HepG2 (cell line): ENCODE measurements around the gene NLRC5. TPM values are rescaled to one million over a fixed set of nuclear protein-coding genes. Genes with fewer than 3 reads are reported as not detected.
A peak's percentile ranks its signal among the peaks of the same experiment; 100 is the strongest.

ENCODE experiments used
- CAMTA2 ChIP-seq: sonication (generic); formaldehyde crosslinking; IDR thresholded peaks from 2 replicates; pipeline ENCODE4 v1.4.0; 2020; ENCODE audit warnings: mild to moderate bottlenecking, missing genetic modification reagents, borderline replicate concordance
- CBX2 ChIP-seq, 2 experiments: fragments of 200-600 bp in 1 of 2; sonication (generic); formaldehyde crosslinking in 1 of 2; IDR thresholded peaks; 2 replicates each; pipeline versions ENCODE4 v1.7.0 to v1.8.1; 2018 to 2022; ENCODE audit warnings: low read depth in 2 of 2, low read length in 1 of 2, mild to moderate bottlenecking in 1 of 2, missing genetic modification reagents in 1 of 2
- FOXA3 ChIP-seq: IDR thresholded peaks from 2 replicates; pipeline ENCODE4 v1.6.1; 2016; ENCODE audit warnings: missing genetic modification reagents, missing compliant biosample characterization
- FOXC1 ChIP-seq: sonication (generic); formaldehyde crosslinking; IDR thresholded peaks from 2 replicates; pipeline ENCODE4 v1.8.0; 2022; ENCODE audit warnings: mild to moderate bottlenecking, missing genetic modification reagents, borderline replicate concordance
- GABPB1 ChIP-seq: IDR thresholded peaks from 2 replicates; pipeline ENCODE4 v1.6.1; 2016; ENCODE audit warnings: mild to moderate bottlenecking, missing genetic modification reagents, moderate library complexity, missing compliant biosample characterization
- IRF2 ChIP-seq: IDR thresholded peaks from 2 replicates; pipeline ENCODE4 v1.6.1; 2018; ENCODE audit warnings: missing genetic modification reagents, missing compliant biosample characterization
- KDM2A ChIP-seq: sonication (generic); formaldehyde crosslinking; IDR thresholded peaks from 2 replicates; pipeline ENCODE4 v1.4.0; 2020; ENCODE audit warnings: low read depth, missing genetic modification reagents, borderline replicate concordance
- KDM4B ChIP-seq: sonication (generic); formaldehyde crosslinking; IDR thresholded peaks from 2 replicates; pipeline ENCODE4 v1.4.0; 2020; ENCODE audit warnings: missing genetic modification reagents
- NCOR1 ChIP-seq: fragments of 200-600 bp; sonication (generic); IDR thresholded peaks from 2 replicates; pipeline ENCODE4 v1.7.0; 2017; ENCODE audit warnings: antibody characterized with exemption, low read length, borderline replicate concordance
- PPARG ChIP-seq: conservative IDR thresholded peaks from 2 replicates; pipeline ENCODE4 v1.6.1; 2016; ENCODE audit warnings: missing biosample characterization, missing genetic modification reagents
- RXRB ChIP-seq: IDR thresholded peaks from 2 replicates; pipeline ENCODE4 v1.6.1; 2016; ENCODE audit warnings: borderline replicate concordance, missing genetic modification reagents, missing compliant biosample characterization
- SNAPC2 ChIP-seq: sonication (generic); formaldehyde crosslinking; IDR thresholded peaks from 2 replicates; pipeline ENCODE4 v1.8.1; 2022; ENCODE audit warnings: mild to moderate bottlenecking, missing genetic modification reagents
- SRY ChIP-seq: sonication (generic); formaldehyde crosslinking; IDR thresholded peaks from 2 replicates; pipeline ENCODE4 v1.8.0; 2022; ENCODE audit warnings: mild to moderate bottlenecking, missing genetic modification reagents
- ZBTB21 ChIP-seq: sonication (generic); formaldehyde crosslinking; IDR thresholded peaks from 2 replicates; pipeline ENCODE4 v1.4.0; 2020; ENCODE audit warnings: missing genetic modification reagents
- ZNF253 ChIP-seq: sonication (generic); formaldehyde crosslinking; IDR thresholded peaks from 2 replicates; pipeline ENCODE4 v1.8.0; 2022; ENCODE audit warnings: mild to moderate bottlenecking, missing genetic modification reagents, borderline replicate concordance
- ZNF292 ChIP-seq: sonication (generic); formaldehyde crosslinking; IDR thresholded peaks from 2 replicates; pipeline ENCODE4 v1.8.1; 2022; ENCODE audit warnings: mild to moderate bottlenecking, low read depth, missing genetic modification reagents, borderline replicate concordance
- ZNF503 ChIP-seq: sonication (generic); formaldehyde crosslinking; IDR thresholded peaks from 2 replicates; pipeline ENCODE4 v1.4.0; 2020; ENCODE audit warnings: missing genetic modification reagents
- ZNF720 ChIP-seq: sonication (generic); formaldehyde crosslinking; IDR thresholded peaks from 2 replicates; pipeline ENCODE4 v1.4.0; 2020; ENCODE audit warnings: missing genetic modification reagents
- polyA plus RNA-seq, 8 experiments: library from polyadenylated mRNA; depleted of rRNA in 3 of 8; stranded (reverse) in 7 of 8; unstranded in 1 of 8; fragments of >200 nt; fragmentation: Illumina TruSeq in 4 of 8; extraction: Trizol in 4 of 8; gene quantifications; 2 replicates each; pipeline versions ENCODE4 v1.2.1 to v1.2.3, GENCODE V29; 2011 to 2016; ENCODE audit warnings: low read depth in 4 of 8, missing spikeins in 1 of 8, mixed read lengths in 1 of 8; ENCODE audit not compliant: insufficient read depth in 1 of 8
- total RNA-seq, 5 experiments: library from RNA; depleted of rRNA; stranded (reverse); fragments of >200 nt; fragmentation: Illumina TruSeq; extraction: Trizol; gene quantifications; 2 replicates each; pipeline ENCODE4 v1.2.3, GENCODE V29; 2016; ENCODE audit warnings: low read depth in 1 of 5
- TF ChIP-seq, protein P1 (sequence below): sonication (generic); formaldehyde crosslinking; IDR thresholded peaks from 2 replicates; pipeline ENCODE4 v1.8.0; 2022; ENCODE audit warnings: low read depth, missing genetic modification reagents
- TF ChIP-seq, protein P2 (sequence below): sonication (generic); formaldehyde crosslinking; IDR thresholded peaks from 2 replicates; pipeline ENCODE4 v1.5.1; 2020; ENCODE audit warnings: missing genetic modification reagents, mild to moderate bottlenecking, borderline replicate concordance
- TF ChIP-seq, protein P3 (sequence below): sonication (generic); formaldehyde crosslinking; IDR thresholded peaks from 2 replicates; pipeline ENCODE4 v1.4.0; 2020; ENCODE audit warnings: missing genetic modification reagents

Gene NLRC5
- total and polyA plus RNA-seq, 2 of the 13 experiments (the other 11 are each of a cell fraction or from before 2014, with no cell fraction given): 6.3 to 12.7 TPM

GRCh38 chr16:57084257-57084770 is 95.0 kb downstream of the NLRC5 start (continued):
- TF ChIP-seq, protein P1, sequence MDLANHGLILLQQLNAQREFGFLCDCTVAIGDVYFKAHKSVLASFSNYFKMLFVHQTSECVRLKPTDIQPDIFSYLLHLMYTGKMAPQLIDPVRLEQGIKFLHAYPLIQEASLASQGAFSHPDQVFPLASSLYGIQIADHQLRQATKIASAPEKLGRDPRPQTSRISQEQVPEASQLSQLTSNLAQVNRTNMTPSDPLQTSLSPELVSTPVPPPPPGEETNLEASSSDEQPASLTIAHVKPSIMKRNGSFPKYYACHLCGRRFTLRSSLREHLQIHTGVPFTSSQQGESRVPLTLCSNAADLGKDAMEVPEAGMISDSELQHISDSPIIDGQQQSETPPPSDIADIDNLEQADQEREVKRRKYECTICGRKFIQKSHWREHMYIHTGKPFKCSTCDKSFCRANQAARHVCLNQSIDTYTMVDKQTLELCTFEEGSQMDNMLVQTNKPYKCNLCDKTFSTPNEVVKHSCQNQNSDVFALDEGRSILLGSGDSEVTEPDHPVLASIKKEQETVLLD (CRISPR knock-in tag): no peak
- TF ChIP-seq, protein P2, sequence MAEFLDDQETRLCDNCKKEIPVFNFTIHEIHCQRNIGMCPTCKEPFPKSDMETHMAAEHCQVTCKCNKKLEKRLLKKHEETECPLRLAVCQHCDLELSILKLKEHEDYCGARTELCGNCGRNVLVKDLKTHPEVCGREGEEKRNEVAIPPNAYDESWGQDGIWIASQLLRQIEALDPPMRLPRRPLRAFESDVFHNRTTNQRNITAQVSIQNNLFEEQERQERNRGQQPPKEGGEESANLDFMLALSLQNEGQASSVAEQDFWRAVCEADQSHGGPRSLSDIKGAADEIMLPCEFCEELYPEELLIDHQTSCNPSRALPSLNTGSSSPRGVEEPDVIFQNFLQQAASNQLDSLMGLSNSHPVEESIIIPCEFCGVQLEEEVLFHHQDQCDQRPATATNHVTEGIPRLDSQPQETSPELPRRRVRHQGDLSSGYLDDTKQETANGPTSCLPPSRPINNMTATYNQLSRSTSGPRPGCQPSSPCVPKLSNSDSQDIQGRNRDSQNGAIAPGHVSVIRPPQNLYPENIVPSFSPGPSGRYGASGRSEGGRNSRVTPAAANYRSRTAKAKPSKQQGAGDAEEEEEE: no peak
- TF ChIP-seq, protein P3, sequence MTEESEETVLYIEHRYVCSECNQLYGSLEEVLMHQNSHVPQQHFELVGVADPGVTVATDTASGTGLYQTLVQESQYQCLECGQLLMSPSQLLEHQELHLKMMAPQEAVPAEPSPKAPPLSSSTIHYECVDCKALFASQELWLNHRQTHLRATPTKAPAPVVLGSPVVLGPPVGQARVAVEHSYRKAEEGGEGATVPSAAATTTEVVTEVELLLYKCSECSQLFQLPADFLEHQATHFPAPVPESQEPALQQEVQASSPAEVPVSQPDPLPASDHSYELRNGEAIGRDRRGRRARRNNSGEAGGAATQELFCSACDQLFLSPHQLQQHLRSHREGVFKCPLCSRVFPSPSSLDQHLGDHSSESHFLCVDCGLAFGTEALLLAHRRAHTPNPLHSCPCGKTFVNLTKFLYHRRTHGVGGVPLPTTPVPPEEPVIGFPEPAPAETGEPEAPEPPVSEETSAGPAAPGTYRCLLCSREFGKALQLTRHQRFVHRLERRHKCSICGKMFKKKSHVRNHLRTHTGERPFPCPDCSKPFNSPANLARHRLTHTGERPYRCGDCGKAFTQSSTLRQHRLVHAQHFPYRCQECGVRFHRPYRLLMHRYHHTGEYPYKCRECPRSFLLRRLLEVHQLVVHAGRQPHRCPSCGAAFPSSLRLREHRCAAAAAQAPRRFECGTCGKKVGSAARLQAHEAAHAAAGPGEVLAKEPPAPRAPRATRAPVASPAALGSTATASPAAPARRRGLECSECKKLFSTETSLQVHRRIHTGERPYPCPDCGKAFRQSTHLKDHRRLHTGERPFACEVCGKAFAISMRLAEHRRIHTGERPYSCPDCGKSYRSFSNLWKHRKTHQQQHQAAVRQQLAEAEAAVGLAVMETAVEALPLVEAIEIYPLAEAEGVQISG (CRISPR knock-in tag): no peak
- no peak for TF ChIP-seq NCOR1
- TF ChIP-seq SRY (CRISPR knock-in tag): 0 out of 2 replicates have a peak, but pooled peaks have one; percentile 51
- TF ChIP-seq CAMTA2 (CRISPR knock-in tag): no peak
- no peak for TF ChIP-seq ZNF720 (CRISPR knock-in tag)
- TF ChIP-seq KDM4B (CRISPR knock-in tag): 0 out of 2 replicates have a peak, but pooled peaks have one; percentile 15
- TF ChIP-seq PPARG (CRISPR knock-in tag): peak; percentile 56; the same call in 1 of the 2 replicates
- TF ChIP-seq SNAPC2 (CRISPR knock-in tag): 0 out of 2 replicates have a peak, but pooled peaks have one; percentile 51
- TF ChIP-seq FOXC1 (CRISPR knock-in tag): no peak
- no peak for TF ChIP-seq ZNF503 (CRISPR knock-in tag)
- no peak for TF ChIP-seq ZNF253 (CRISPR knock-in tag)
- 0 out of 2 replicates have a peak, but pooled peaks have one; percentile 24 for TF ChIP-seq GABPB1 (CRISPR knock-in tag)
- peak; percentile 39 for TF ChIP-seq FOXA3 (CRISPR knock-in tag)
- TF ChIP-seq CBX2 (IDR thresholded peaks at IDR 0.05; ENCODE audit: low read depth, low read length): no peak
- 0 out of 2 replicates have a peak, but pooled peaks have one; percentile 61 for TF ChIP-seq CBX2 (CRISPR knock-in tag; IDR thresholded peaks at IDR 0.05; ENCODE audit: low read depth)
- TF ChIP-seq RXRB (CRISPR knock-in tag): peak; percentile 17; the same call in 1 of the 2 replicates
- 0 out of 2 replicates have a peak, but pooled peaks have one; percentile 14 for TF ChIP-seq ZBTB21 (CRISPR knock-in tag)
- TF ChIP-seq KDM2A: peak; percentile 83
- peak; percentile 61; the same call in 1 of the 2 replicates for TF ChIP-seq IRF2
- TF ChIP-seq ZNF292 (CRISPR knock-in tag): no peak
